Measurements from ENCODE around the gene CD164L2.
"Not testable (repeated sequence)": the region's sequence is repeated elsewhere in the genome, so short reads cannot be mapped to it uniquely, and the experiment has no call there.

Gene CD164L2

GRCh38 chr1:27383039-27383605, at the start of gene CD164L2:
Gene CD164L2 (minus strand): TSS chr1:27383333. CDS start chr1:27383239, 94 bp downstream.
- DNase-seq (ENCODE audit: low read depth in 1 of 2, low spot score in 1 of 2), result no peak

- not testable (repeated sequence) for DNase-seq (ENCODE audit: low read depth in 1 of 2, low spot score in 1 of 2)
These were observed 49.6 kb upstream of the CD164L2 start for GRCh38 chr1:27432725-27433124.

GRCh38 chr1:27431601-27431940, 48.4 kb upstream of the CD164L2 start:
- DNase-seq (ENCODE audit: low read depth in 1 of 2, low spot score in 1 of 2), result no peak

- DNase-seq (ENCODE audit: low read depth in 1 of 2, low spot score in 1 of 2), result no peak
These were observed 47.9 kb upstream of the CD164L2 start for GRCh38 chr1:27430903-27431600.

- DNase-seq (ENCODE audit: low read depth in 1 of 2, low spot score in 1 of 2), result no peak
These were observed 45.9 kb upstream of the CD164L2 start for GRCh38 chr1:27429029-27429425.

- peak in 1 of 2 donors; percentile 12 for DNase-seq (ENCODE audit: low read depth in 1 of 2, low spot score in 1 of 2)
These were observed 45.3 kb upstream of the CD164L2 start for GRCh38 chr1:27428316-27429028.

- no peak for DNase-seq (ENCODE audit: low read depth in 1 of 2, low spot score in 1 of 2)
These were observed 44.7 kb upstream of the CD164L2 start for GRCh38 chr1:27427816-27428315.

GRCh38 chr1:27427329-27427728, 44.2 kb upstream of the CD164L2 start:
- no peak for DNase-seq (ENCODE audit: low read depth in 1 of 2, low spot score in 1 of 2)

- DNase-seq (ENCODE audit: low read depth in 1 of 2, low spot score in 1 of 2), result no peak
These were observed 40.6 kb upstream of the CD164L2 start for GRCh38 chr1:27423709-27424108.

- peak in 1 of 2 donors; percentile 26 for DNase-seq (ENCODE audit: low read depth in 1 of 2, low spot score in 1 of 2)
These were observed 35.4 kb upstream of the CD164L2 start for GRCh38 chr1:27418326-27419185.

- DNase-seq (ENCODE audit: low read depth in 1 of 2, low spot score in 1 of 2), result no peak
These were observed 34.6 kb upstream of the CD164L2 start for GRCh38 chr1:27417713-27418112.

GRCh38 chr1:27416387-27417111, 33.4 kb upstream of the CD164L2 start:
- DNase-seq (ENCODE audit: low read depth in 1 of 2, low spot score in 1 of 2), result peak in 1 of 2 donors; percentile 55

- no peak for DNase-seq (ENCODE audit: low read depth in 1 of 2, low spot score in 1 of 2)
These were observed 31.0 kb upstream of the CD164L2 start for GRCh38 chr1:27414091-27414490.

- DNase-seq (ENCODE audit: low read depth in 1 of 2, low spot score in 1 of 2), result no peak
These were observed 29.9 kb upstream of the CD164L2 start for GRCh38 chr1:27413004-27413403.

- no peak for DNase-seq (ENCODE audit: low read depth in 1 of 2, low spot score in 1 of 2)
These were observed 29.4 kb upstream of the CD164L2 start for GRCh38 chr1:27412502-27412901.

GRCh38 chr1:27410709-27411108, 27.6 kb upstream of the CD164L2 start:
- DNase-seq (ENCODE audit: low read depth in 1 of 2, low spot score in 1 of 2), result no peak

GRCh38 chr1:27409669-27410068, 26.5 kb upstream of the CD164L2 start:
- DNase-seq (ENCODE audit: low read depth in 1 of 2, low spot score in 1 of 2), result no peak

- no peak for DNase-seq (ENCODE audit: low read depth in 1 of 2, low spot score in 1 of 2)
These were observed 25.0 kb upstream of the CD164L2 start for GRCh38 chr1:27408151-27408550.

GRCh38 chr1:27406791-27407190, 23.7 kb upstream of the CD164L2 start:
- DNase-seq (ENCODE audit: low read depth in 1 of 2, low spot score in 1 of 2), result not testable (repeated sequence)

- DNase-seq (ENCODE audit: low read depth in 1 of 2, low spot score in 1 of 2), result no peak
These were observed 23.2 kb upstream of the CD164L2 start for GRCh38 chr1:27406362-27406680.
